Skin epidermis (tissue), 12 donors: ENCODE measurements around the gene DYNLT2.

Source experiments
- H3K27ac ChIP-seq, 21 experiments: fragments of 200-600 bp; sonication (generic) in 11 of 21; one replicate each; pipeline ENCODE4 v1.5.0; 2020; ENCODE audit warnings: mild to moderate bottlenecking in 3 of 21, inconsistent platforms in 2 of 21, moderate library complexity in 2 of 21
- H3K4me3 ChIP-seq, 7 experiments: fragments of 200-600 bp; sonication (generic) in 2 of 7; one replicate each; pipeline ENCODE4 v1.5.0; 2020; ENCODE audit warnings: inconsistent platforms in 2 of 7, mild to moderate bottlenecking in 2 of 7, moderate library complexity in 1 of 7

The DYNLT2 gene, protein sequence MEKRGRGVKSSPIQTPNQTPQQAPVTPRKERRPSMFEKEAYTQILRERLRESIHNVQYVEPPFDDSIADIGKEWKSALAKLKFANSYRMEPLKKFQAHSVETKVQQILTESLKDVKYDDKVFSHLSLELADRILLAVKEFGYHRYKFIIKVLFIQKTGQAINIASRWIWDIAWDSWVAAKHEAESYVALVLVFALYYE

DNA sequence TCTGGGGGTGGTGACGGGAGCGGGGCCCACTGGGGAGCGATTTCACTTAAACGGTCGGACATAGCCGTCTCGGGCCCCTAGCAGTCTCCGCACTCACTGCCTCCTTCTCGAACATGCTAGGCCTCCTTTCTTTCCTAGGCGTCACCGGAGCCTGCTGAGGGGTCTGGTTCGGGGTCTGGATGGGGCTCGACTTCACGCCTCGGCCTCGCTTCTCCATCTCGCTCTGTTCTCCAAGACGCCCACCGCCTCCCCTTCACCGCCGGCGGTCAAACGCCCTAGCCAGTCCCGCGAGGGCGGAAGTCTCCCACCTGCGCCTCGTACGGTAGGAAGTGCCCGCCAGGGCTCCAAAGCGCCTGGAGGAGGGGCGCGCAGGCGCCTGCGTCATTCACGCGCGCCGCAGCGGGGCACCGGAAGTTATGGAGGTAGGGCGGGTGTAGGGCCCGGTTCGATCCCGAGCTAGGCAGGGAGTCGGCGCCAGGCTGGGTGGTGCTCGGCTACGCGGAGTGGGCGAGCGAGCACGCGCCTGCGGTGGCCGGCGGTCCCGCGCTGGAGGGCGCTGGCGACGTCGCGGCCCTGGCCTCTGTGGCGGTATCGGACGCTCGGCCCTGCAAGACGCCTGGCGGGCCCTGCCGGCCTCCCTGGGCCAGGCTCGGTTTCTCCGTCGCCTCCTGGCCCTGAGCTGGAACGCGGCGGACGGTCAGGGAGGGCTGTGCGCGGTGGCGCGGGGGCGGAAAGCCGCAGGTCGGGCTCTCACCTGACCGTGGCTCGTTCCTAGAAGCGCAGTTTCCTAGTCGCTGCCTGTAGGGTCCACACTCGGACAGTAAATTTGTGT, at the start of gene DYNLT2, which contains the start of gene ERMARD:
Gene DYNLT2, minus strand, starts transcription at position 331 of the 832 bp plus-strand sequence. Its CDS starts 114 bp downstream, at position 217.
Gene ERMARD, plus strand, starts transcription at position 381 of the 832 bp plus-strand sequence. Its CDS starts 36 bp downstream, at position 417.
- Histone ChIP-seq H3K27ac (peak within 1 kb of the TSS; percentile 87 to 99 (median 98)), H3K4me3 (peak within 1 kb of the TSS; percentile 68 to 97 (median 79))

- no peak overlapping the region for H3K27ac ChIP-seq
- no peak overlapping the region for H3K4me3 ChIP-seq
Measured at GRCh38 chr6:169800668-169801395, 49.5 kb upstream of the DYNLT2 start.

DNA sequence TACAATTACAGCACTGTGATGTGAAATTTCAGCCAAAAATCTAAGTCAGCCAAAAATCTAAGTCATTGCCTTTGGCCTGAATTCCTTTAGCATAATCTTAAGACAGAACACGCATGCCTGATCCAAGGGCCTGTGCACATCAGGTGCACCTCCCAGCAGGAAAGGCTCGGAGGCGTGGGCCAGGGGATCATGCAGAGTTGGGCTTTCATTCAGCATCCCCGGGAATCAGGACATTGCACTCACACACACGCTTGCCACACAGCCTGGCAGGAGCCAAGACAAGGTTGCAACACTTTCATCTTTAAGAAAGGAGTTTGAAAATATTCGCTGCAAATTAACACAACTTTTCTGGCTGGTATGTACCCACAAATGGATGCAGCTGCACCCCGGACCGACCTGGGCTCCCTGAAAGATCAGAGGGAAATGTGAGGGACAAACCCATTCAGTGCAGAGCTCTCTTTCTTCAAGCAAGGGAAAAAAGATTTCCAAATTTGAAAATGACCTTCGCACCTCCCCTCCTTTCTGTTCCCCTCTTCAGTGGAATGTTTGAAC, 48.8 kb upstream of the DYNLT2 start:
- H3K27ac ChIP-seq: no peak overlapping the region
- no peak overlapping the region for H3K4me3 ChIP-seq

GRCh38 chr6:169799474-169799926, 48.1 kb upstream of the DYNLT2 start:
- H3K4me3 ChIP-seq: no peak overlapping the region
- H3K27ac ChIP-seq: no peak overlapping the region

DNA sequence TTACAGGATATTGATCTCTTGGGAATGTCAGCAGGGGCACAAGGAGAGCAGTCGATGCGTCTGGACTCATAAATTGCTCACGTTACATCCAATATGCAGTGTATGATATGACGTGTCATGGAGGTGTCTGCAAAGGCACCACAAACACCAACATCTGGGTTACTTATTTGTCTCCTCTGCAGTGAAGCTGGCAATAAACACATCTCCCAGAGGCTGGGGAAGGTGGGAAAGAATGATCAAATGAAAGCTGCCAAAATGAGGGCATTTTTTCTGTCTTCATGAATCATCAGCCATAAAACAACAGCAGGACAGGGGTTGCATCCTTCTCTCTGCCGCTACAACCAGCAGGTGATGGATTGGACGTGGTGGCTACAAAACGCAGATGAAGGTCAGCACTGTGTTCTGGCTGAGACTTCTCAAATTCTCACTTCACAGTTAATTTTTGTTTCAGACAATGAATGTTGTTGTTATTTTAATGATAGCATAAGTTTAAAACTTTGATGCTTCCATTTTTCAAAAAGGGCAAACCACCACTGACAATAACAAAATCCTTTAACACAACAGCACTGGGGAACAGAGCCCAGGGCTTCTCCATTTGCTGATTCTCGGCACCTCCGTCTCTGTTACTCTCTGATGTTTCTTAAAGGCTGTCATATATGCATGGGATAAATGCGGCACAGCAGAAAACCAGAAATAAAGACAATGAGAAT, 47.5 kb upstream of the DYNLT2 start:
- no peak overlapping the region for H3K27ac ChIP-seq
- H3K4me3 ChIP-seq: no peak overlapping the region

DNA sequence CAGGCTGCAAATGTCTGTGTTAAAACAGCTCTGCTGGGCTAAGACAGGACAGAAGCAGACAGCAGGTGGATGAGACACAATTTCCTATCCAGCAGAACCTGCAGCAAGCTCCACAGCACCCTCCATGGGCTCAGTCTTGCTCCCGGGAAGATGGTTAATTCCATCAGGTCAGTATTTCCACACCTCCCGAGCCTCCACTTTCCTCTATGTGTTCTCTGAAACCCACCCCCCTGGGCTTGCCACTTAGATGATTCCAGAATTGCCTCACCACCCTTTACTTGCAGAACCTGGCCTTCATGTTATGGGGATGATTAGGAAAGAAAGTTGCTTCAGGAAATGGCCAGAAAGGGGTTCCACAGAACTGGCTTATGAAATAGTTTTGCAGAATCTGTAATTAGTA, 43.8 kb upstream of the DYNLT2 start:
- no peak overlapping the region for H3K27ac ChIP-seq
- H3K4me3 ChIP-seq: no peak overlapping the region

DNA sequence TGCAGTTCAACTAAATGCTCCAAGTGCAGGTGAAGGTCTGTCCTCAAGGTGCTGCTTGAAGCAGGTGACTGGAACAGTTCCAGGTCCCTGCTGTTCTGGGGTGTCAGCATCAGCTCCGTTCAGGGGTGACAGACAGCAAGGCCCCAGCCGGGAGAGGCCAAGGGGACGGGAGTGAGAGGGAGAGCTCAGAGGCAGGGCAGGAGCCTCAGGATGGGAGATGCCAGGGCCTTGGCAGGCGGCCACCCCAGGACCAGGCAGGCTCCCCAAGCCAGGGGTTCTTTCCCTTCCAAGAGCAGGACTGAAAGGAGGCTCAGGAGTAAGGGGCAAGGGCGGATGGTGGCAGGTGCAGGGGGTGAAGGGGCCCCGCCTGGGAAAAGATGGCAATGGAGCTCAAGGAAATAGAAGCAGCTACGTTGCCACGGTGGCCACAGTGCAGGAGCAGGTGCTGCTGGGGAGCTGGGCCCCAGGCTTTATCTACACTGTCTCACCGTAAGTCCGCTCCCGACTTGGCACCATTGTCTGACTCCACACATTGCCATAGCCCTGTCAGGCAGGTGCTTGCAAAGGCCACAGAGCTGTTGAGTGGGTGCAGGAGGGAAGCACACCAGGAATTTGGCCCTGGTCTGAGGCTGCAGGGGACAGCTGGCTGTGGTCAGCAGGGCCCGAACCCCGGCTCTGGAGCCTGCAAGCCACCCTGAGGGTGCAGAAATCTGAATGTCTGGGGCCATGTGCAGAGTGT, 43.1 kb upstream of the DYNLT2 start:
- Histone ChIP-seq H3K27ac (no peak overlapping the region), H3K4me3 (no peak overlapping the region)

DNA sequence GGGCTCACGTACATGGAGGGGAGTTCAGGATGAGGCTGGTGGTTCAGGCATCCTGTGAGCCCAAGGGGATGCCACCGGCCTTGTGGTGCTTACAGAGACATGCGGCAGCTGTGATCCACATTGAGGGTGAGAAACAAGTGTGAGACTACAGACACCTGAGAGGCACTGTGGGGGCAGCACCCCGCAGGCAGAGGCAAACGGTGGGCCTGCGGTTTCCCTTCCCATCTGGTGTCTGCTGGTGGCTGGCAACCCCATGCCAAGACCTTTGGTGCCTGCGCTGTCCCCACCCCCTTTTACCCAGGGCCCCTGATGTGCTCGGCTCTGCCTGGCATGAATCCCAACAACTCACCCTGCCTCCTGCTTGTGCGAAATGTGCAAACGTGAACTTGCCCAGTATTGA, 42.0 kb upstream of the DYNLT2 start:
- H3K27ac ChIP-seq: no peak overlapping the region
- H3K4me3 ChIP-seq: no peak overlapping the region

- no peak overlapping the region for H3K27ac ChIP-seq
- no peak overlapping the region for H3K4me3 ChIP-seq
Measured at GRCh38 chr6:169792306-169793015, 41.1 kb upstream of the DYNLT2 start.

DNA sequence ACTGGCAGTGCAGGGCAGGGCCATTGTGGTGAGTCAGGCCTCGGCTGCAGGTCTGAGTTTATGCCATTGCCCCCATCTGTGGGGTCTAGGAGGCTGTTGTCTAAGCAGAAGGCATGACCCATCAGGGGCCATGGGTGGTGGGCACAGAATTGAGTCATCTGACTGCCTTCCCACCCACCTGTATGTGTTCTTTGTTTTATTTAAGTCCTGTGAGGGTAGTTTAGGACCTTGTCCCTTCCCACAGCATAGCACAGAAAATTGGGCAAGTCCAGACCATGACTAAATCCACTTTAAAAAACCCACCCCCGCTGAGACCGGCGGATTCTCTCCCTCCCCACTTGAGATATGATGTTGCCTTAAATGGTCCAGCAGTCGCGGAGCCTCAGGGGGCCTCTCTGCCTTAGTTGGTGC, 40.4 kb upstream of the DYNLT2 start:
- no peak overlapping the region for H3K4me3 ChIP-seq
- no peak overlapping the region for H3K27ac ChIP-seq

DNA sequence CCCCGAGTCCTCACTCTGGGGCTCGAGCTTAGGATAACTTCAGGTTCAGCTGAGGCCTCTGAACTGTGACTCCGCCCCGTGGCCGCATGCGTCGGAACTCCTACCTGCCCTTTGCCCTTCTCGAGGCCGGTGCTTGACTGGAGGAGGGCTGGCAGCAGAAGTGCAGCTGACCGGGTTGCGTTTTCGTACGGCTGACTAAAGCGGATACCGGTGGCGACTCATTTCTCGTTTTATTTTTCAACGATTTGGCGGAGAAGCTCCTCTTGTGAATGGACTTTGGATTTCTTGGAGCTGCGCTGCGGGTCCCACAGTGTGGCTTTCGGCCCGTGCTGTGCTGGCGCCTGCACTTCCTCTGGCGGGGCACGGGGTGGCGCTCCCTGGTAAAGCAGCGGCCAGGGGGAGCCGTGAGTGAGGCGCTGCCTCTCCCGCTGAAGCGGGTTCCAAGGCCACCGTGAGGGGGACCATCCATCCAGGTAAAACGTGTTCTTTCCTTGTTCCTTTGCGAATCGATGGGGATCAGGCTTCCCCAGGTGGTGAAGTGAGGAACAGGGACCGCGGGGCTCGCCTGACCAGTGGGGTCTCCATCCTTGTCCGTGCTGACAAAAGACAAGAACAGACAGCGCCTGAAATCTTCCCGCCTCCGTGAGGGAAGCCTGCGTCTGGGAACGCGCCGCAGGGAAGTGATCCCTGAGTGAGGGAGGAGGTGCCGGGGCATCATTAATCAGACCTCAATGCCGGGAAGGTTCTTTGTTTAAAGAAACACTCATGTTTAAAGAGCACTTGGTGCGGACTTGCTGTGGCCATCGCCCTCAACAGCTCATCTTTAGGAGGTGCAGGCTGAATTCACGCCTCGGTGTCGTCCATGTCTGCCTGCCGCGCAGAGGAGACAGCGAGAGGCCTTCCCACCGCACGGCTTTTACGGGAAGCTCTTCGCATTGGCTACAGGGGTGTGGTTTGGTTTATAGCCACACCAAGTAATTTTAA, 38.9 kb upstream of the DYNLT2 start:
- Histone ChIP-seq H3K27ac (peak overlapping the region in 15 of 21 experiments; percentile 10 to 81 (median 53)), H3K4me3 (peak overlapping the region; percentile 13 to 45 (median 30))

GRCh38 chr6:169789146-169789943, 38.0 kb upstream of the DYNLT2 start:
- peak overlapping the region; percentile 13 to 45 (median 30) for H3K4me3 ChIP-seq
- peak overlapping the region in 5 of 21 experiments; percentile 44 to 77 (median 73) for H3K27ac ChIP-seq

GRCh38 chr6:169788809-169789145, 37.4 kb upstream of the DYNLT2 start:
- no peak overlapping the region for H3K4me3 ChIP-seq
- H3K27ac ChIP-seq: no peak overlapping the region

DNA sequence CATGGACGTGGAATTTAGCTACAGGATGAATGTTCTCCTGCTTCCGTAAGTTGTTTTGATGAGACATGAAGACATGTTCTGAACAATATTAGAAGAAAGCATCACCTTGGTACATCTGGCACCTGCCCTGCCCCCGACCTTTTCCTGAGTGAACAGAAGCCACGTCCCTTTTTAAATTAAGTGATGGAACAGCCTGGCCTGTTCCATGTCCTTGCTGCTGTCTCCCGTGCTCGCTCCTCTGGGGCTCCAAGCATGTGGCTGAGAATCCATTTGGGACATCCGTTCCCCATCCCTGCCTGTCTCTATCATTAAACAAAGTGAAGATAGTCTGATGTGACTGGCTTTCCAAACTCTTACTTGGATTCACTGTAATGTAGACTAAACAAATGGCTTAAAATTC, 36.4 kb upstream of the DYNLT2 start:
- no peak overlapping the region for H3K27ac ChIP-seq

GRCh38 chr6:169786349-169786748, 35.0 kb upstream of the DYNLT2 start:
- Histone ChIP-seq H3K4me3 (no peak overlapping the region), H3K27ac (no peak overlapping the region)

More for the DNA sequence above, 36.4 kb upstream of the DYNLT2 start:
- H3K4me3 ChIP-seq: no peak overlapping the region

- Histone ChIP-seq H3K27ac (no peak overlapping the region), H3K4me3 (no peak overlapping the region)
Measured at GRCh38 chr6:169785566-169785965, 34.2 kb upstream of the DYNLT2 start.
